ENCODE data around the gene RETREG1. TPM values are rescaled to one million over a fixed set of nuclear protein-coding genes. Genes with fewer than 3 reads are reported as not detected.

Gene RETREG1
- total RNA-seq, 1 experiment from 2014 or later = 5.1 TPM

DNA sequence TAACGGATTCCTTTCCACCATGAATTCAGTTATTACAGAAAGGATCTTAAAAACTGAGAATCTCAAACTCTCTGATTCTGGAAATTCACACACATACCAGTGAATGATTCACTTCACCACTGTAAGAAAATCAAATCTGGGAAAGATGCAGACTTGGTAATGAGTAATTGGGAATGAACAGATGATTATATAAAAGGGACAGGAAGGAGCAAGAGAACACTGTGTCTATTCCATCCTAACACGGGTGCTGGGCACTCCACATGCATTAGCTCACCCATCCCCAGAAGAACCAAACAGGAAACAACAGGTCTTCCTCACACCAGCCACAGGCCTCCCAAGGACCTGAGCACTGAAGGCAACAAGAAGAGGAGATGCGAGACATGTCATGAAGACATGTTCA, 76.4 kb downstream of the RETREG1 start:
- no peaks in the 10 kb centered on the region for H3K36me3 ChIP-seq (ENCODE audit: insufficient read depth, low read length, poor library complexity, severe bottlenecking)
- TF ChIP-seq EZH2 (IDR thresholded peaks at IDR 0.05; ENCODE audit: borderline replicate concordance, low read depth, low read length, poor library complexity, severe bottlenecking) = no peak
- TF ChIP-seq CTCF (conservative IDR thresholded peaks at IDR 0.05; ENCODE audit: low read depth, low read length) = no peak
- intact Hi-C loops (cut with micrococcal nuclease; ENCODE audit: unreplicated experiment) = no loop called here
- no peaks in the 10 kb centered on the region for H3K27me3 ChIP-seq (replicated peaks; ENCODE audit: insufficient read depth, low read depth, low read length, poor library complexity)
- no peaks in the 10 kb centered on the region for H3K4me1 ChIP-seq (ENCODE audit: insufficient read depth, low read length, poor library complexity, severe bottlenecking)
- ChIA-PET POLR2A (ENCODE audit: low non-redundant PET) (no interaction called here), CTCF (no interaction called here)
- no peaks in the 10 kb centered on the region for H3K9me3 ChIP-seq (ENCODE audit: low read depth, low read length, poor library complexity, severe bottlenecking)
- no TSS peak for BruUV-seq (replicated peaks)
- H3K4me3 ChIP-seq (ENCODE audit: low read depth, low read length, poor library complexity, severe bottlenecking) = no peak overlapping the region
- H3K27ac ChIP-seq (ENCODE audit: low read depth, low read length, poor library complexity, severe bottlenecking) = no peak overlapping the region
- no peak for DNase-seq (ENCODE audit: low spot score)

DNA sequence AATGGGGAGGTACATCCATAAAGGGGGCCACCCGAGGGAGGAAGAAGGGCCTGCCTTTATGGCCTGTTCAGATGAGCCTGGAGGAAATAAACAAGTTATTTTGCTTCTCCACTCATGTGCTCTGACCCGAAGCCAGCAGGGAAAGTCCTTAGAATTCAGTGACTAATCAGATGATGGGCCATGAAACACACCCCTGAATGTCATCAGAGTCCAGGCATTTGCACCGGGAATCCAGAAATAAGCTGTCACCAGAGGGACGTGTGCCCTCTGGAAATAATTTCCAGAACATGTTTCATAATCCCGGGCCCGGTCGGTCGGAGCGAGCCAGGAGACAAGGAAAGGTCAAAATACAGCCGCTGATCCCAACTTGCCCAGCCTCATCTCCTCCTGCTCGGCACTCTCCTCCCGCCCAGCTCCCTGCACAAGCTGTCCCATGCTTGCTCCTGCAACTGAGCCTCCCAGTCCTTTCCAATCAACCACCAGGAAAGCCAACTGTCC, 77.6 kb downstream of the RETREG1 start:
- Histone ChIP-seq H3K27me3 (replicated peaks; ENCODE audit: insufficient read depth, low read depth, low read length, poor library complexity) (no peaks in the 10 kb centered on the region), H3K4me3 (ENCODE audit: low read depth, low read length, poor library complexity, severe bottlenecking) (no peak overlapping the region), H3K36me3 (ENCODE audit: insufficient read depth, low read length, poor library complexity, severe bottlenecking) (no peaks in the 10 kb centered on the region), H3K27ac (ENCODE audit: low read depth, low read length, poor library complexity, severe bottlenecking) (no peak overlapping the region), H3K4me1 (ENCODE audit: insufficient read depth, low read length, poor library complexity, severe bottlenecking) (no peaks in the 10 kb centered on the region), H3K9me3 (ENCODE audit: low read depth, low read length, poor library complexity, severe bottlenecking) (no peaks in the 10 kb centered on the region)
- TF ChIP-seq EZH2 (IDR thresholded peaks at IDR 0.05; ENCODE audit: borderline replicate concordance, low read depth, low read length, poor library complexity, severe bottlenecking) (no peak), CTCF (conservative IDR thresholded peaks at IDR 0.05; ENCODE audit: low read depth, low read length) (no peak)
- no peak for DNase-seq (ENCODE audit: low spot score)
- POLR2A ChIA-PET (ENCODE audit: low non-redundant PET) = no interaction called here
- BruUV-seq (replicated peaks) = no TSS peak
- intact Hi-C loops (cut with micrococcal nuclease; ENCODE audit: unreplicated experiment) = no loop called here
- CTCF ChIA-PET = interaction anchor here (0.7 kb wide), 1 partner anchor 9 kb away, joined by 5 read pairs; no protein-coding TSS in a partner anchor

DNA sequence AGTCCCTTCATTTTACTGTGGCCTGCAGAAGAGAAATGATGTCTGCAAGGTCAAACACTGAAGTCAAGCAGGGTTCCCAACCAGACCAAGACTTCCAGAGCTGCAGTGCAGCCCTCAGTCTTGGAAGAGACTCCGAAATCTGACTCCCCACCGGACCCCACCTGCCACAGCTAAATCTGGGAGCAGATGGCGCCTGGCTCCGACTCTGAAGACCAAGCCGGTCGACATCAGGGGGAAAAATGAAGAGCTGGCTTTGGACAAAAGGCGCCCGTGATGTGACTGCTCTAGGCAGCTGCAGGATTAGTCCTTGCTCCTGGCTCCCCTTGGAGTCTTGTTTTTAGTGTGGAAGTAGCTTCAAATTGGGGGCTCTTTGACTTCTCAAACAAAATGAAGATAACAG, 78.8 kb downstream of the RETREG1 start:
- no peaks in the 10 kb centered on the region for H3K36me3 ChIP-seq (ENCODE audit: insufficient read depth, low read length, poor library complexity, severe bottlenecking)
- H3K27me3 ChIP-seq (replicated peaks; ENCODE audit: insufficient read depth, low read depth, low read length, poor library complexity) = no peaks in the 10 kb centered on the region
- no TSS peak for BruUV-seq (replicated peaks)
- H3K27ac ChIP-seq (ENCODE audit: low read depth, low read length, poor library complexity, severe bottlenecking) = no peak overlapping the region
- POLR2A ChIA-PET (ENCODE audit: low non-redundant PET) = no interaction called here
- TF ChIP-seq CTCF (conservative IDR thresholded peaks at IDR 0.05; ENCODE audit: low read depth, low read length) = no peak
- TF ChIP-seq EZH2 (IDR thresholded peaks at IDR 0.05; ENCODE audit: borderline replicate concordance, low read depth, low read length, poor library complexity, severe bottlenecking) = no peak
- intact Hi-C loops (cut with micrococcal nuclease; ENCODE audit: unreplicated experiment) = no loop called here
- CTCF ChIA-PET = no interaction called here
- H3K4me1 ChIP-seq (ENCODE audit: insufficient read depth, low read length, poor library complexity, severe bottlenecking) = no peaks in the 10 kb centered on the region
- no peak overlapping the region for H3K4me3 ChIP-seq (ENCODE audit: low read depth, low read length, poor library complexity, severe bottlenecking)
- DNase-seq (ENCODE audit: low spot score) = no peak
- H3K9me3 ChIP-seq (ENCODE audit: low read depth, low read length, poor library complexity, severe bottlenecking) = no peaks in the 10 kb centered on the region
